ENCODE measurements around the gene B3GAT1. TPM values are rescaled to one million over a fixed set of nuclear protein-coding genes. Genes with fewer than 3 reads are reported as not detected.

Gene B3GAT1
- total RNA-seq, 2 donors from 2014 or later, result 0.16 TPM; not detected in 1

DNA sequence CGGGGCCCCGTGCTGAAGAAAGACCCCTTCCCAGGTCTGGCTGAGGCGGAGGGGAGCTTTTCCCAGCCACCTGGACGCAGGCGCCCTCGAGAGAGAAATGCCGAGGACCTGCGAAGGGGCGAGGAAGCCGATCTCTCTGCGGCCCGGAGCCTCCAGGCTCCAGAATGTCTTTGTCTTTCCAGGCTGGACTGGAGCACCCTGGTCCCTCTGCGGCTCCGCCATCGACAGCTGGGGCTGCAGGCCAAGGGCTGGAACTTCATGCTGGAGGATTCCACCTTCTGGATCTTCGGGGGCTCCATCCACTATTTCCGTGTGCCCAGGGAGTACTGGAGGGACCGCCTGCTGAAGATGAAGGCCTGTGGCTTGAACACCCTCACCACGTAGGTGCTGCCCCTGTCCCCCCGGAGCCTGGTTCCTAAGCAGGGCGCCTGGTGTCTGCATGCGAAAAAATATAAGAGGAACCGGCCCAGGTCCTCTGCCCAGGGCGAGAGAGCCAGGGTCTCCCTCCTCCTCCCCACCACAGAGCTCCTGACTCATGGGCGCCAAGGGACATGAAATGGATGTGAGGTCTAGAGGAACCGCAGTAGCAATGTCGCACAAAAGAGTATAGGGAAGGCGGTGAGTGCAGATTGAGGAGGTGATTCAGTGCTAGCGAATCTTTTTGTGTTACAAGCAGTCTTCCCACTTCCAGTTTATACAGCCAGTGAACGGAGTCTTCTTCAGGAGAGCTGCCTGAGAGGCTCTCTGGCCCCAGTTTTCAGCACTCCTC is 69.3 kb downstream of the B3GAT1 start:
- Histone ChIP-seq H3K4me1 (no peaks in the 10 kb centered on the region), H3K9me3 (no peaks in the 10 kb centered on the region), H3K27me3 (no peaks in the 10 kb centered on the region), H3K36me3 (no peaks in the 10 kb centered on the region), H3K27ac (no peak overlapping the region), H3K4me3 (no peak overlapping the region)
- DNase-seq (ENCODE audit: low spot score), result peak; percentile 13
- TF ChIP-seq, protein P1, sequence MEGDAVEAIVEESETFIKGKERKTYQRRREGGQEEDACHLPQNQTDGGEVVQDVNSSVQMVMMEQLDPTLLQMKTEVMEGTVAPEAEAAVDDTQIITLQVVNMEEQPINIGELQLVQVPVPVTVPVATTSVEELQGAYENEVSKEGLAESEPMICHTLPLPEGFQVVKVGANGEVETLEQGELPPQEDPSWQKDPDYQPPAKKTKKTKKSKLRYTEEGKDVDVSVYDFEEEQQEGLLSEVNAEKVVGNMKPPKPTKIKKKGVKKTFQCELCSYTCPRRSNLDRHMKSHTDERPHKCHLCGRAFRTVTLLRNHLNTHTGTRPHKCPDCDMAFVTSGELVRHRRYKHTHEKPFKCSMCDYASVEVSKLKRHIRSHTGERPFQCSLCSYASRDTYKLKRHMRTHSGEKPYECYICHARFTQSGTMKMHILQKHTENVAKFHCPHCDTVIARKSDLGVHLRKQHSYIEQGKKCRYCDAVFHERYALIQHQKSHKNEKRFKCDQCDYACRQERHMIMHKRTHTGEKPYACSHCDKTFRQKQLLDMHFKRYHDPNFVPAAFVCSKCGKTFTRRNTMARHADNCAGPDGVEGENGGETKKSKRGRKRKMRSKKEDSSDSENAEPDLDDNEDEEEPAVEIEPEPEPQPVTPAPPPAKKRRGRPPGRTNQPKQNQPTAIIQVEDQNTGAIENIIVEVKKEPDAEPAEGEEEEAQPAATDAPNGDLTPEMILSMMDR (IDR thresholded peaks at IDR 0.05), result no peak

DNA sequence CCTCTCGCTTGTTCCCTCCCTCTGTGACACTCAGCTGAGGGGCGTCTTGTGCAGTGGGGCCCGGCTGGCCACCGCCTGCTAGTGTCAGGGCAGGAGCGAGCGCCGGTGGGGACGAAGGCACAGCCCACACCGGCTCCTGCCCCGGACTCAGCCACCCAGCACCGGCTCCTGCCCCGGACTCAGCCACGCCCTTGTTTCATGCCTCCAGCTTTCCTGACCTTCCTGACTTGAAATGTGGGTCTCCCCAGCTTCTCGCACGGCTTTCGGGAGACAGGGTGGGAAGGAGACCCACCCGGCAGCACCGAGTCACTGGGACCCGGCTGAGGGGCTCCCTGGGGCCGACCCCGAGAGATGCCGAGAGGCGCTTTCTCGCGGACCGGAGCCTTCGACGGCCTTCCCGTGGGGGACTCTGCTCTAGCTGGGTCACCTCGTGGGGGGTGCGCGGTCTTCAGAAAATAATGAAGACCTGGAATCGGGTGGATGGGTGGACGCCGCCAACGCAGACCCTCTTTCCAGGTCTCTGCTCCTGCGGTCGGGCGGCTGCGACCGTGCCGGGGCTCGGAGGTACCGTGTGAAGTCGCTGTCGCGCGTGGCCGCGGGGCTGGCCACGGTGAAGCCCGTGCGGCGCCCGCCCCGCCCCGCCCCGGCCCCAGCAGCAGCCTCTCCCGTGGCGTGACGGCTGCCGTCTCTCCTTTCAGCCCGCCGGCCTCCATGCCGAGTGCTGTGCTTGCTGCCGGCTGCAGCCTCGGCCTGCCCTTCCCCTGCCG is 70.1 kb downstream of the B3GAT1 start:
- H3K27me3 ChIP-seq, result no peaks in the 10 kb centered on the region
- H3K4me3 ChIP-seq, result no peak overlapping the region
- H3K36me3 ChIP-seq, result no peaks in the 10 kb centered on the region
- H3K27ac ChIP-seq, result no peak overlapping the region
- DNase-seq (ENCODE audit: low spot score), result peak; percentile 26
- H3K4me1 ChIP-seq, result no peaks in the 10 kb centered on the region
- TF ChIP-seq, protein P1 (IDR thresholded peaks at IDR 0.05), result no peak
- H3K9me3 ChIP-seq, result no peaks in the 10 kb centered on the region

DNA sequence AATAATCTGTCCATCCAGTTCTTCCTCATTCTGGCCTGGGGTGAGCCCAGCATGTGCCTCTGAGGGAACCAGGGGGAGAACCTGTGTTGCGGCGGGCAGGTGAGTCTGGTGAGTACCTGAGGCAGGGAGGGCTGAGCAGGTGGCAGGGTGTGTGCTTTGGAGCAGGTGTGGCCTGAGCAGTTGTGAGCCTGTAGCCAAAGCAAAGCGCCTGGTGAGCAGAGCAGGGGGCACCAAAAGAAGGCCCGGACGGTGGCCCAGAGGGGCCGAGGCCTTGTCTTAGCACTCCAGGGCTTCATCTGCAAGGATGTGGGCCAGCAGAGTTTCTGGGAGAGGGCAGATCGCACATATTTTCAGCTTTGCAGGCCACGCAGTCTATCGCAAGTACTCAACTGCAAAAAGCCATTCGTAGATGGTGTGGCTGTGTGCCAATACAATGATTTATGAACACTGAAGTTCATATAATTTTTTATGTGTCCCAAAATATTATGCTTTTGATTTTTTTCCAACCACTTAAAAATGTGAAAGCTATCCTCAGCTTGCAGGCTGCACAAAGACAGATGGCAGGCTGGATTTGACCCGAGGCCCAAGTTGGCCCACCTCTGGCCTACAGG is 71.6 kb downstream of the B3GAT1 start:
- Histone ChIP-seq H3K4me3 (no peak overlapping the region), H3K9me3 (no peaks in the 10 kb centered on the region), H3K36me3 (no peaks in the 10 kb centered on the region), H3K27me3 (no peaks in the 10 kb centered on the region), H3K4me1 (no peaks in the 10 kb centered on the region), H3K27ac (no peak overlapping the region)
- TF ChIP-seq, protein P1 (IDR thresholded peaks at IDR 0.05), result no peak
- DNase-seq (ENCODE audit: low spot score), result no peak

GRCh38 chr11:134339756-134340155 is 72.3 kb downstream of the B3GAT1 start:
- no peak for DNase-seq (ENCODE audit: low spot score)
- TF ChIP-seq, protein P1 (IDR thresholded peaks at IDR 0.05), result no peak
- Histone ChIP-seq H3K9me3 (no peaks in the 10 kb centered on the region), H3K4me3 (no peak overlapping the region), H3K27me3 (no peaks in the 10 kb centered on the region), H3K36me3 (no peaks in the 10 kb centered on the region), H3K27ac (no peak overlapping the region), H3K4me1 (no peaks in the 10 kb centered on the region)

- H3K4me1 ChIP-seq, result no peaks in the 10 kb centered on the region
- DNase-seq (ENCODE audit: low spot score), result no peak
- TF ChIP-seq, protein P1 (IDR thresholded peaks at IDR 0.05), result no peak
- no peaks in the 10 kb centered on the region for H3K27me3 ChIP-seq
- H3K4me3 ChIP-seq, result no peak overlapping the region
- H3K9me3 ChIP-seq, result no peaks in the 10 kb centered on the region
- H3K36me3 ChIP-seq, result no peaks in the 10 kb centered on the region
- no peak overlapping the region for H3K27ac ChIP-seq
Measured at GRCh38 chr11:134338654-134339053, 73.4 kb downstream of the B3GAT1 start.

All from right atrium auricular region (tissue), 2 donors.